ENCODE results near the gene ZBTB20. TPM values are rescaled to one million over a fixed set of nuclear protein-coding genes. Genes with fewer than 3 reads are reported as not detected.

The ZBTB20 gene
- total RNA-seq, 1 donor from 2014 or later = 66.4 TPM

DNA sequence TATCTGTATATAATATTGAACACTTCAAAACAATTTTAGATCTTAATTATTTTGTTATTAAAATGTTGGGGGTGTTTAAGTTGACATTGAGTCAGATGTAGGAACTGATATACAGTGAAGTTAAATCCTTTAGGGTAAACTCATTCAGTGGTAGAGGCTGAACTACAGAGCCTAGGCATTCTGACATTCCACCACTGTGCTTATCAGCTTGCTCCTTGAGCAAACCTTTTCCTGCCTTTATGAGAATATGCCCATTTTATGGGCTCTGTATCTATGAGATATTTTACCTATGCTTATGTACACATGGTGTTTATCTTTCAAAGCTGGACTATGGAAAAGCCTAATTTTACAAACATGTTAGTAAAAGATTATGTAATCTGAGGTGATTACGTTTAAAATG, 407.5 kb downstream of the ZBTB20 start:
- no peaks in the 10 kb centered on the region for H3K4me1 ChIP-seq
- TF ChIP-seq, protein P1, sequence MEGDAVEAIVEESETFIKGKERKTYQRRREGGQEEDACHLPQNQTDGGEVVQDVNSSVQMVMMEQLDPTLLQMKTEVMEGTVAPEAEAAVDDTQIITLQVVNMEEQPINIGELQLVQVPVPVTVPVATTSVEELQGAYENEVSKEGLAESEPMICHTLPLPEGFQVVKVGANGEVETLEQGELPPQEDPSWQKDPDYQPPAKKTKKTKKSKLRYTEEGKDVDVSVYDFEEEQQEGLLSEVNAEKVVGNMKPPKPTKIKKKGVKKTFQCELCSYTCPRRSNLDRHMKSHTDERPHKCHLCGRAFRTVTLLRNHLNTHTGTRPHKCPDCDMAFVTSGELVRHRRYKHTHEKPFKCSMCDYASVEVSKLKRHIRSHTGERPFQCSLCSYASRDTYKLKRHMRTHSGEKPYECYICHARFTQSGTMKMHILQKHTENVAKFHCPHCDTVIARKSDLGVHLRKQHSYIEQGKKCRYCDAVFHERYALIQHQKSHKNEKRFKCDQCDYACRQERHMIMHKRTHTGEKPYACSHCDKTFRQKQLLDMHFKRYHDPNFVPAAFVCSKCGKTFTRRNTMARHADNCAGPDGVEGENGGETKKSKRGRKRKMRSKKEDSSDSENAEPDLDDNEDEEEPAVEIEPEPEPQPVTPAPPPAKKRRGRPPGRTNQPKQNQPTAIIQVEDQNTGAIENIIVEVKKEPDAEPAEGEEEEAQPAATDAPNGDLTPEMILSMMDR (IDR thresholded peaks at IDR 0.05) = no peak
- no peak overlapping the region for H3K4me3 ChIP-seq
- H3K27ac ChIP-seq = no peak overlapping the region
- H3K36me3 ChIP-seq = no peaks in the 10 kb centered on the region
- intact Hi-C loops (cut with DNase I) = no loop called here
- DNase-seq (no peak), ATAC-seq (no peak)
- H3K9me3 ChIP-seq = no peaks in the 10 kb centered on the region
- no peaks in the 10 kb centered on the region for H3K27me3 ChIP-seq (ENCODE audit: low read depth)

DNA sequence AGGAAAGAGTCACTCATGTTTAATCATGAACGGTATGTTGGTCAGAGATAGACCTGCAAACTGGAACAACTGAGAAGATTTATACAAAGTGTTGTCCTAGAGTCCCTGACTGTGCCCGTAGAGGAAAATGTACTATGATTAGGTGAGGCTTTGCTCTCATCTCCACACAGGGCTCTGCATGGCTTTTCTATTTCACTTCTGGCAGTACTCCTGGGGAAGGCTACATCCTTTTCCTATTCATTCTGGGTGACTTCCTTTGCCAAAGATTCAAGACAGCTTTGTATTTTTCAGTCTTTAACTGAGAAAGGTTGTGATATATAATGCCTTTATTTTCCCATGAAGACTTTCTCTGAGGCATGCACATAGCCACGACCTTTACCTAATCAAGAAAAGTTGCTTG, 414.7 kb downstream of the ZBTB20 start:
- H3K27ac ChIP-seq = no peak overlapping the region

DNA sequence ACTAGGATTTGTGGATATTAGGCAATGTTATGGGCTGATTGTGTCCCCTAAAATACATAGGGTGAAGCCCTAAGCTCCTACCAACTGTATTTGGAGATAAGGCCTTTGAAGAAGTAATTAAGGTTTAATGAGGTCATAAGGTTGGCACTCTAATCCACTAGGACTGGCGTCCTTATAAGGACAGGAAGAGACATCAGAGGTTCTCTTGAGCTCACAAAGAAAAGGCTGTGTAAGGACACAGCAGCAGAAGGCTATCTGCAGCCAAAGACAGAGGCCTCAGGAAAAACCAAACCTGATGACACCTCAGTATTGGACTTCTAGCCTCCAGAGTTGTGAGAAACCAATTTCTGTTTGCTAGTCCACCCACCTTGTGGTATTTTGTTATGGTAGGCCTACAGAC, 416.7 kb downstream of the ZBTB20 start:
- no peak for DNase-seq
- no peaks in the 10 kb centered on the region for H3K36me3 ChIP-seq
- no peaks in the 10 kb centered on the region for H3K4me1 ChIP-seq
- H3K4me3 ChIP-seq = no peak overlapping the region
- H3K9me3 ChIP-seq = no peaks in the 10 kb centered on the region
- TF ChIP-seq, protein P1 (IDR thresholded peaks at IDR 0.05) = no peak
- intact Hi-C loops (cut with DNase I) = no loop called here
- no peaks in the 10 kb centered on the region for H3K27me3 ChIP-seq (ENCODE audit: low read depth)
- no peak for ATAC-seq
- H3K27ac ChIP-seq = no peak overlapping the region

More for the DNA sequence above, 414.7 kb downstream of the ZBTB20 start:
- H3K9me3 ChIP-seq = no peaks in the 10 kb centered on the region
- DNase-seq (no peak), ATAC-seq (no peak)
- H3K36me3 ChIP-seq = no peaks in the 10 kb centered on the region
- no peak overlapping the region for H3K4me3 ChIP-seq
- intact Hi-C loops (cut with DNase I) = no loop called here
- TF ChIP-seq, protein P1 (IDR thresholded peaks at IDR 0.05) = no peak
- no peaks in the 10 kb centered on the region for H3K4me1 ChIP-seq
- no peaks in the 10 kb centered on the region for H3K27me3 ChIP-seq (ENCODE audit: low read depth)

DNA sequence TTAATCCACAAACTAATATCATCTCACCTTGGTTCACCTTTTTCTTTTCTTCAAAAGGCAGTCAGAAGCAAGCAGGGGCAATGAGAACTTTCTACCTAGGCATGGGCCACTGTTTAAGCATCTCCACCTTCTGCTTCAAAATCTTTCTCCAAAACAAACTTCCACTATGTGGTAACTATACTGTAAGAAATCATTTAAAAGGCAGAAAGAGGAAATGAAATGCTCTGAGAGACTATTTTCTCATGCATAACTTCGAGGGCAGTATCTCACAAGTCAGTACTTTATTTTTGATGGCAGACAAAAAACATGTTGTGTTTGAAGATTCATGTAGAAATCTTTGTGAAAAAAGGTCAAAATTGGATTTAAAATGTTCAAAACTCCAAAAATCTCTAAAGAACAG, 419.7 kb downstream of the ZBTB20 start:
- ATAC-seq = no peak
- no peaks in the 10 kb centered on the region for H3K9me3 ChIP-seq
- no peak overlapping the region for H3K4me3 ChIP-seq
- TF ChIP-seq, protein P1 (IDR thresholded peaks at IDR 0.05) = no peak
- intact Hi-C loops (cut with DNase I) = no loop called here
- no peaks in the 10 kb centered on the region for H3K27me3 ChIP-seq (ENCODE audit: low read depth)
- no peaks in the 10 kb centered on the region for H3K4me1 ChIP-seq
- DNase-seq = no peak
- H3K27ac ChIP-seq = no peak overlapping the region
- H3K36me3 ChIP-seq = no peaks in the 10 kb centered on the region

DNA sequence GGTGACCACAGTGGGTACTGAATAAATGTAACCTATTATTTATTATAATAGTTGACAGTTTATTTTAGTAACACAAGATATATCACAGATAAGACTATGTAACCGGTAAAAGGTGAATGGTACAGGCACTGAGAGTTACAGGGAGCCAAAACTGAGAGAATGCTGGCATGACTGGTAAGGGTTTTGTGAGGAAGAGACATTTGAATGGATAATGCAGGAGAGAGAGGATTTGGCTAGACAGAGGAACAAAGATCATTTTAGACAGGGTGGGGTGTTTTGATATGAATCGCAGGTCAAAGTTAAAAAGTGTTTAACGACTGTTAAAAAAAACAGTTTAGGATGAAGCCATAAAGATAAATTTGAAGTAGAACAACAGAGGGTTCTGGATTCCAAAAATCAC, 421.1 kb downstream of the ZBTB20 start:
- no peak overlapping the region for H3K27ac ChIP-seq
- DNase-seq = no peak
- H3K4me1 ChIP-seq = peaks cover 7% of the 10 kb centered on the region
- intact Hi-C loops (cut with DNase I) = no loop called here
- no peaks in the 10 kb centered on the region for H3K9me3 ChIP-seq
- no peaks in the 10 kb centered on the region for H3K36me3 ChIP-seq
- ATAC-seq = no peak
- H3K27me3 ChIP-seq (ENCODE audit: low read depth) = no peaks in the 10 kb centered on the region
- no peak overlapping the region for H3K4me3 ChIP-seq
- TF ChIP-seq, protein P1 (IDR thresholded peaks at IDR 0.05) = no peak

DNA sequence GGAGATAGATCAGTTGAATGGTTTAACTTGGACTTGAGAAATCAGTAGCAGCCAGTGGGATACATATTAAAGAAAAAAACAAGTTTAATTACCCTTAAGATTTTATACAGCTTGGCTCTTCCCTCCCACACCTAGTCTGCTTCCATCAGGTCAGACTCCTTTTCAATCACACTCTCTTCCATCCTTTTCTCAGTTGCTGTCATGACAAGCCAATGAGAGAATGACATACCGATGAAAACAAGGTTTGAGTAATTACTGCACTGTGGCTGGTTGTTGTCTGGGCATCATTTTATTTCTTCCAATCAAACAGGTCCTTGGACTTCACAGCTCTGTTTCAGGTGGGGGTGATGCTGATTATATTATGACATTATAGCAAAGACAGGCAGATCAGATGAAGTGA, 424.6 kb downstream of the ZBTB20 start:
- ATAC-seq (no peak), DNase-seq (no peak)
- Histone ChIP-seq H3K4me1 (peaks cover 10% of the 10 kb centered on the region), H3K27ac (no peak overlapping the region), H3K36me3 (no peaks in the 10 kb centered on the region), H3K4me3 (no peak overlapping the region), H3K9me3 (no peaks in the 10 kb centered on the region), H3K27me3 (ENCODE audit: low read depth) (no peaks in the 10 kb centered on the region)
- intact Hi-C loops (cut with DNase I) = no loop called here
- TF ChIP-seq, protein P1 (IDR thresholded peaks at IDR 0.05) = no peak
